ENCODE results near the gene MDN1. TPM values are rescaled to one million over a fixed set of nuclear protein-coding genes. Genes with fewer than 3 reads are reported as not detected.

The MDN1 gene
- total RNA-seq, 1 donor from 2014 or later = 16.8 TPM

GRCh38 chr6:89667872-89668556, 151.6 kb downstream of the MDN1 start:
- Histone ChIP-seq H3K36me3 (ENCODE audit: control insufficient read depth, insufficient read depth, low read length) (peaks cover 12% of the 10 kb centered on the region), H3K27me3 (ENCODE audit: control insufficient read depth, insufficient read depth, low read length) (no peaks in the 10 kb centered on the region), H3K4me3 (ENCODE audit: low read depth, low read length) (no peak overlapping the region)
- FAIRE-seq = no peak
- TF ChIP-seq CTCF (IDR thresholded peaks at IDR 0.05; ENCODE audit: insufficient read depth, low read length, severe bottlenecking) = no peak
- DNase-seq (ENCODE audit: low read depth) = no peak

GRCh38 chr6:89662659-89663223, 156.9 kb downstream of the MDN1 start:
- H3K36me3 ChIP-seq (ENCODE audit: control insufficient read depth, insufficient read depth, low read length) = peaks cover 18% of the 10 kb centered on the region
- no peak for FAIRE-seq
- no peak for TF ChIP-seq CTCF (IDR thresholded peaks at IDR 0.05; ENCODE audit: insufficient read depth, low read length, severe bottlenecking)
- H3K4me3 ChIP-seq (ENCODE audit: low read depth, low read length) = no peak overlapping the region
- H3K27me3 ChIP-seq (ENCODE audit: control insufficient read depth, insufficient read depth, low read length) = no peaks in the 10 kb centered on the region
- DNase-seq (ENCODE audit: low read depth) = no peak

- FAIRE-seq (no peak), DNase-seq (ENCODE audit: low read depth) (no peak)
- Histone ChIP-seq H3K27me3 (ENCODE audit: control insufficient read depth, insufficient read depth, low read length) (no peaks in the 10 kb centered on the region), H3K4me3 (ENCODE audit: low read depth, low read length) (no peak overlapping the region), H3K36me3 (ENCODE audit: control insufficient read depth, insufficient read depth, low read length) (peaks cover 18% of the 10 kb centered on the region)
- no peak for TF ChIP-seq CTCF (IDR thresholded peaks at IDR 0.05; ENCODE audit: insufficient read depth, low read length, severe bottlenecking)
Observed at GRCh38 chr6:89661559-89661958, 158.0 kb downstream of the MDN1 start.

GRCh38 chr6:89660981-89661380, 158.6 kb downstream of the MDN1 start:
- Histone ChIP-seq H3K4me3 (ENCODE audit: low read depth, low read length) (no peak overlapping the region), H3K27me3 (ENCODE audit: control insufficient read depth, insufficient read depth, low read length) (no peaks in the 10 kb centered on the region), H3K36me3 (ENCODE audit: control insufficient read depth, insufficient read depth, low read length) (peaks cover 16% of the 10 kb centered on the region)
- DNase-seq (ENCODE audit: low read depth) (no peak), FAIRE-seq (no peak)
- no peak for TF ChIP-seq CTCF (IDR thresholded peaks at IDR 0.05; ENCODE audit: insufficient read depth, low read length, severe bottlenecking)

GRCh38 chr6:89657445-89658158, 162.0 kb downstream of the MDN1 start:
- no peak for DNase-seq (ENCODE audit: low read depth)
- Histone ChIP-seq H3K27me3 (ENCODE audit: control insufficient read depth, insufficient read depth, low read length) (no peaks in the 10 kb centered on the region), H3K4me3 (ENCODE audit: low read depth, low read length) (no peak overlapping the region), H3K36me3 (ENCODE audit: control insufficient read depth, insufficient read depth, low read length) (peaks cover 12% of the 10 kb centered on the region)
- no peak for TF ChIP-seq CTCF (IDR thresholded peaks at IDR 0.05; ENCODE audit: insufficient read depth, low read length, severe bottlenecking)
- FAIRE-seq = no peak
